Mesendoderm (in vitro differentiated cells): ENCODE data around the gene NOP53.
"Not testable (repeated sequence)": the region's sequence is repeated elsewhere in the genome, so short reads cannot be mapped to it uniquely, and the experiment has no call there.

Source experiments
- DNase-seq: peaks from one replicate; pipeline ENCODE4 v3.0.0; 2013
- H2AK5ac ChIP-seq: 2 replicates; pipeline ENCODE4 v1.6.1; 2013; ENCODE audit warnings: low read length, inconsistent platforms
- H2BK120ac ChIP-seq: 2 replicates; pipeline ENCODE4 v1.6.1; 2013; ENCODE audit warnings: low read depth, mild to moderate bottlenecking, low read length, moderate library complexity, mixed read lengths
- H2BK15ac ChIP-seq: replicated peaks from 2 replicates; pipeline ENCODE4 v1.6.1; 2013; ENCODE audit warnings: low read depth, mild to moderate bottlenecking, moderate library complexity
- H2BK5ac ChIP-seq: 2 replicates; pipeline ENCODE4 v1.6.1; 2013; ENCODE audit warnings: low read length, inconsistent platforms
- H3K18ac ChIP-seq: 2 replicates; pipeline ENCODE4 v1.6.1; 2013; ENCODE audit warnings: mild to moderate bottlenecking, low read length, mixed read lengths
- H3K23ac ChIP-seq: one replicate; pipeline ENCODE4 v1.6.1; 2013; ENCODE audit warnings: low read length
- H3K27ac ChIP-seq: 2 replicates; pipeline ENCODE4 v1.5.1; 2013; ENCODE audit warnings: low read depth, mild to moderate bottlenecking, inconsistent platforms, low read length, moderate library complexity
- H3K27me3 ChIP-seq: 2 replicates; pipeline ENCODE4 v1.6.1; 2013; ENCODE audit warnings: low read length, control low read depth, mild to moderate bottlenecking, inconsistent platforms; ENCODE audit not compliant: insufficient read depth, poor library complexity
- H3K36me3 ChIP-seq: 2 replicates; pipeline ENCODE4 v1.6.1; 2013; ENCODE audit warnings: low read length, inconsistent platforms; ENCODE audit not compliant: control insufficient read depth, insufficient read depth
- H3K4ac ChIP-seq: one replicate; pipeline ENCODE4 v1.6.1; 2013; ENCODE audit warnings: low read depth, mild to moderate bottlenecking, low read length, moderate library complexity
- H3K4me1 ChIP-seq: 2 replicates; pipeline ENCODE4 v1.6.1; 2013; ENCODE audit warnings: low read depth, low read length, inconsistent platforms; ENCODE audit not compliant: control insufficient read depth
- H3K4me2 ChIP-seq: 2 replicates; pipeline ENCODE4 v1.6.1; 2013; ENCODE audit warnings: low read length
- H3K4me3 ChIP-seq: 2 replicates; pipeline ENCODE4 v1.5.1; 2013; ENCODE audit warnings: mild to moderate bottlenecking, low read length
- H3K56ac ChIP-seq: one replicate; pipeline ENCODE4 v1.6.1; 2013; ENCODE audit warnings: low read length
- H3K79me1 ChIP-seq: 2 replicates; pipeline ENCODE4 v1.6.1; 2013; ENCODE audit warnings: low read length, inconsistent platforms
- H3K79me2 ChIP-seq: 2 replicates; pipeline ENCODE4 v1.6.1; 2013; ENCODE audit warnings: mild to moderate bottlenecking, low read length; ENCODE audit not compliant: control insufficient read depth, insufficient read depth
- H3K9ac ChIP-seq: 2 replicates; pipeline ENCODE4 v1.6.1; 2013; ENCODE audit warnings: low read length, inconsistent platforms
- H4K5ac ChIP-seq: one replicate; pipeline ENCODE4 v1.6.1; 2013; ENCODE audit warnings: low read length
- H4K8ac ChIP-seq: one replicate; pipeline ENCODE4 v1.6.1; 2013; ENCODE audit warnings: low read depth, mild to moderate bottlenecking, control low read depth, low read length, moderate library complexity
- WGBS: extraction: QIAGEN DNeasy Blood & Tissue Kit; methylation state at CpG from one replicate; pipeline ENCODE4 v1.1.7; 2013; ENCODE audit warnings: low lambda C conversion rate, missing lambda C conversion rate; ENCODE audit not compliant: insufficient coverage; ENCODE audit errors: extremely low coverage; 5-methylcytosine and 5-hydroxymethylcytosine counted together

The NOP53 gene

GRCh38 chr19:47802521-47803043 lies 57.2 kb downstream of the NOP53 start:
- H3K4ac ChIP-seq = no peak overlapping the region

GRCh38 chr19:47803148-47803547 lies 57.8 kb downstream of the NOP53 start:
- not testable (repeated sequence) for H2BK15ac ChIP-seq, H3K79me1 ChIP-seq, H3K4me2 ChIP-seq, H2BK120ac ChIP-seq, H3K9ac ChIP-seq, H3K36me3 ChIP-seq, H3K4ac ChIP-seq, H3K56ac ChIP-seq, H2AK5ac ChIP-seq, H4K8ac ChIP-seq, H3K27ac ChIP-seq, H2BK5ac ChIP-seq, H3K4me3 ChIP-seq, H4K5ac ChIP-seq, H3K27me3 ChIP-seq, DNase-seq, H3K23ac ChIP-seq, H3K18ac ChIP-seq, H3K79me2 ChIP-seq, H3K4me1 ChIP-seq
- no CpG with 5 or more reads among the region's 21 CpGs for WGBS

More at GRCh38 chr19:47802521-47803043, 57.2 kb downstream of the NOP53 start:
- no peaks in the 10 kb centered on the region for H3K79me2 ChIP-seq
- H2BK15ac ChIP-seq = no peak overlapping the region
- DNase-seq = no peak
- no peak overlapping the region for H3K27ac ChIP-seq
- no peak overlapping the region for H3K9ac ChIP-seq
- no peak overlapping the region for H2BK120ac ChIP-seq
- no peaks in the 10 kb centered on the region for H3K36me3 ChIP-seq
- H2BK5ac ChIP-seq = no peak overlapping the region
- no peak overlapping the region for H2AK5ac ChIP-seq
- no peak overlapping the region for H3K56ac ChIP-seq
- H3K4me1 ChIP-seq = no peaks in the 10 kb centered on the region
- no peak overlapping the region for H3K18ac ChIP-seq
- no peak overlapping the region for H3K4me2 ChIP-seq
- no peaks in the 10 kb centered on the region for H3K27me3 ChIP-seq
- H4K8ac ChIP-seq = no peak overlapping the region
- H4K5ac ChIP-seq = no peak overlapping the region
- WGBS = no CpG with 5 or more reads among the region's 25 CpGs
- H3K79me1 ChIP-seq = no peaks in the 10 kb centered on the region
- no peak overlapping the region for H3K23ac ChIP-seq
- no peak overlapping the region for H3K4me3 ChIP-seq

GRCh38 chr19:47803671-47804070 lies 58.3 kb downstream of the NOP53 start:
- not testable (repeated sequence) for H4K5ac ChIP-seq, H4K8ac ChIP-seq, H3K4me2 ChIP-seq, H2BK15ac ChIP-seq, H3K79me2 ChIP-seq, H2BK5ac ChIP-seq, H3K23ac ChIP-seq, H3K27me3 ChIP-seq, H3K4me1 ChIP-seq, H3K4me3 ChIP-seq, H3K18ac ChIP-seq, H3K36me3 ChIP-seq, H3K79me1 ChIP-seq, H3K9ac ChIP-seq, DNase-seq, H2AK5ac ChIP-seq, H3K27ac ChIP-seq, H3K56ac ChIP-seq, H3K4ac ChIP-seq, H2BK120ac ChIP-seq
- no CpG with 5 or more reads among the region's 12 CpGs for WGBS

GRCh38 chr19:47804451-47804850 lies 59.1 kb downstream of the NOP53 start, which contains the start of gene TPRX1:
Gene TPRX1 (minus strand): TSS chr19:47804551. CDS start chr19:47804539, 12 bp downstream.
- not testable (repeated sequence) for H3K79me2 ChIP-seq, H3K4me1 ChIP-seq, H2BK120ac ChIP-seq, H4K8ac ChIP-seq, H3K36me3 ChIP-seq, H3K4me2 ChIP-seq, H3K79me1 ChIP-seq, H2BK15ac ChIP-seq, H4K5ac ChIP-seq, DNase-seq, H3K18ac ChIP-seq, H3K27me3 ChIP-seq, H3K4me3 ChIP-seq, H3K23ac ChIP-seq, H3K27ac ChIP-seq, H2AK5ac ChIP-seq, H2BK5ac ChIP-seq, H3K56ac ChIP-seq, H3K9ac ChIP-seq, H3K4ac ChIP-seq
- no CpG with 5 or more reads among the region's 5 CpGs for whole genome bisulfite sequencing

- Histone ChIP-seq H3K79me2 (no peaks in the 10 kb centered on the region), H3K4ac (no peak overlapping the region), H3K4me1 (no peaks in the 10 kb centered on the region), H3K27me3 (no peaks in the 10 kb centered on the region), H4K8ac (no peak overlapping the region), H2BK5ac (no peak overlapping the region), H3K56ac (no peak overlapping the region), H3K79me1 (no peaks in the 10 kb centered on the region), H2BK15ac (no peak overlapping the region), H3K9ac (no peak overlapping the region), H2AK5ac (no peak overlapping the region), H2BK120ac (no peak overlapping the region), H3K36me3 (no peaks in the 10 kb centered on the region), H3K27ac (no peak overlapping the region), H3K4me3 (no peak overlapping the region), H3K23ac (no peak overlapping the region), H3K4me2 (no peak overlapping the region), H3K18ac (no peak overlapping the region), H4K5ac (no peak overlapping the region)
- no CpG with 5 or more reads among the region's 10 CpGs for WGBS
- no peak for DNase-seq
These were observed 60.0 kb downstream of the NOP53 start for GRCh38 chr19:47805313-47805712.

- Histone ChIP-seq H3K27ac (no peak overlapping the region), H4K5ac (no peak overlapping the region), H3K27me3 (no peaks in the 10 kb centered on the region), H3K4me1 (no peaks in the 10 kb centered on the region), H4K8ac (no peak overlapping the region), H3K18ac (no peak overlapping the region), H2BK15ac (no peak overlapping the region), H3K79me2 (no peaks in the 10 kb centered on the region), H3K23ac (no peak overlapping the region), H3K4me3 (no peak overlapping the region), H3K4ac (no peak overlapping the region), H3K56ac (no peak overlapping the region), H2AK5ac (no peak overlapping the region), H3K4me2 (no peak overlapping the region), H3K36me3 (no peaks in the 10 kb centered on the region), H2BK5ac (no peak overlapping the region), H3K79me1 (no peaks in the 10 kb centered on the region), H2BK120ac (no peak overlapping the region), H3K9ac (no peak overlapping the region)
- WGBS = no CpG with 5 or more reads among the region's 6 CpGs
- no peak for DNase-seq
These were observed 61.1 kb downstream of the NOP53 start for GRCh38 chr19:47806435-47806834.
